T-cell (primary cell): ENCODE results near the gene ARAP1. TPM values are rescaled to one million over a fixed set of nuclear protein-coding genes. Genes with fewer than 3 reads are reported as not detected.
"Not testable (repeated sequence)": the region's sequence is repeated elsewhere in the genome, so short reads cannot be mapped to it uniquely, and the experiment has no call there.

Experiments used
- ATAC-seq, 4 experiments: fragments of 200-7000 bp in 3 of 4; fragments of 150-1000 bp in 1 of 4; cut with Tn5 transposase; replicated peaks in 1 of 4; 1 replicate in 3 of 4; 2 replicates in 1 of 4; pipeline ENCODE4 v1.10.0; 2021; ENCODE audit warnings: moderate library complexity in 3 of 4, mild to moderate bottlenecking in 2 of 4, moderate number of reproducible peaks in 1 of 4
- CTCF ChIA-PET, 2 donors: fragments of 300-600 bp; sonication (Branson Sonifier 250); formaldehyde crosslinking; loops; one replicate each; lab custom pipeline; 2022; ENCODE audit warnings: antibody characterized with exemption in 2 of 2; lab: Charles Lee
- POLR2A ChIA-PET, 2 donors: fragments of 300-600 bp; sonication (Branson Sonifier 250); formaldehyde crosslinking; loops; one replicate each; lab custom pipeline; 2022; ENCODE audit warnings: antibody characterized with exemption in 2 of 2; lab: Charles Lee
- DNase-seq, 35 experiments: peaks; one replicate each; pipeline versions ENCODE4 v3.0.0 to v3.0.0-alpha.2; 2013 to 2023
- H3K27ac ChIP-seq: one replicate; pipeline ENCODE4 v1.5.1; 2013; ENCODE audit warnings: low read length
- H3K27me3 ChIP-seq, 2 experiments: replicated peaks in 1 of 2; 1 replicate in 1 of 2; 2 replicates in 1 of 2; pipeline versions ENCODE4 v1.6.1 to v1.7.0; 2013; ENCODE audit warnings: low read length in 1 of 2, mixed read lengths in 1 of 2; ENCODE audit not compliant: control insufficient read depth in 2 of 2, insufficient read depth in 2 of 2; ENCODE audit errors: extremely low read depth in 1 of 2
- H3K36me3 ChIP-seq, 2 donors: 1 replicate in 1 of 2; 2 replicates in 1 of 2; pipeline versions ENCODE4 v1.6.1 to v1.7.0; 2013; ENCODE audit warnings: low read length in 1 of 2; ENCODE audit not compliant: control insufficient read depth in 2 of 2, insufficient read depth in 1 of 2; ENCODE audit errors: extremely low read depth in 1 of 2
- H3K4me1 ChIP-seq, 2 experiments: 1 replicate in 1 of 2; 2 replicates in 1 of 2; pipeline versions ENCODE4 v1.6.1 to v1.7.0; 2013; ENCODE audit warnings: low read length in 2 of 2, mixed read lengths in 1 of 2; ENCODE audit not compliant: insufficient read depth in 2 of 2, control insufficient read depth in 1 of 2; ENCODE audit errors: extremely low read depth in 1 of 2
- H3K4me3 ChIP-seq, 2 donors: 1 replicate in 1 of 2; 2 replicates in 1 of 2; pipeline versions ENCODE4 v1.5.1 to v1.7.0; 2013; ENCODE audit warnings: mild to moderate bottlenecking in 2 of 2, low read length in 1 of 2, moderate library complexity in 1 of 2; ENCODE audit not compliant: control insufficient read depth in 1 of 2; ENCODE audit errors: extremely low read depth in 1 of 2
- H3K9me3 ChIP-seq: 2 replicates; pipeline ENCODE4 v1.7.0; 2013
- H3K27ac Mint-ChIP-seq, 2 donors: one replicate each; pipeline ENCODE4 v1.8.0; 2020 to 2021; ENCODE audit warnings: mild to moderate bottlenecking in 2 of 2, mixed read lengths in 2 of 2
- H3K27me3 Mint-ChIP-seq, 2 donors: one replicate each; pipeline ENCODE4 v1.8.0; 2021 to 2022; ENCODE audit warnings: mixed read lengths in 2 of 2
- H3K36me3 Mint-ChIP-seq: one replicate; pipeline ENCODE4 v1.8.0; 2021; ENCODE audit warnings: mixed read lengths
- H3K4me1 Mint-ChIP-seq, 3 donors: one replicate each; pipeline ENCODE4 v1.8.0; 2020 to 2022; ENCODE audit warnings: mixed read lengths in 3 of 3, mild to moderate bottlenecking in 1 of 3
- H3K4me3 Mint-ChIP-seq, 3 donors: one replicate each; pipeline ENCODE4 v1.8.0; 2020 to 2022; ENCODE audit warnings: mild to moderate bottlenecking in 3 of 3, mixed read lengths in 3 of 3, moderate library complexity in 3 of 3
- H3K9me3 Mint-ChIP-seq, 3 donors: one replicate each; pipeline ENCODE4 v1.8.0; 2020 to 2022; ENCODE audit warnings: mixed read lengths in 3 of 3
- WGBS: methylation state at CpG from one replicate; pipeline ENCODE4 v1.1.5; 2013; ENCODE audit warnings: missing lambda C conversion rate; ENCODE audit not compliant: insufficient coverage; 5-methylcytosine and 5-hydroxymethylcytosine counted together
- total RNA-seq, 35 experiments: library from RNA in 6 of 35; stranded (reverse) in 6 of 35; fragments of 120-200 nt in 1 of 35; gene quantifications; one replicate each; pipeline versions ENCODE4 v1.2.1 to v1.2.4 and lab custom pipeline; 2013 to 2026

Gene ARAP1
- total RNA-seq, 5 donors from 2014 or later (not counting 1 experiment from before 2014, with no cell fraction given), result 117 to 162 (median 148) TPM

GRCh38 chr11:72792437-72793021, 40.3 kb upstream of the ARAP1 start:
- ChIA-PET CTCF (interaction anchor here (0.6 to 3.7 kb wide), 6 partner anchors 17 to 147 kb away, joined by 3 to 38 read pairs (median 4); no protein-coding TSS in a partner anchor), POLR2A (interaction anchor here in 1 of 2 donors (0.5 to 0.7 kb wide), 2 partner anchors 42 to 70 kb away, joined by 3 to 4 read pairs; no protein-coding TSS in a partner anchor)
- Histone ChIP-seq H3K27me3 (no peaks in the 10 kb centered on the region), H3K36me3 (no peaks in the 10 kb centered on the region), H3K4me1 (peaks cover 6 to 26% of the 10 kb centered on the region in 2 experiments), H3K27ac (peak overlapping the region; percentile 99), H3K4me3 (no peak overlapping the region), H3K9me3 (no peaks in the 10 kb centered on the region)
- no peaks in the 10 kb centered on the region for H3K9me3 Mint-ChIP-seq
- H3K36me3 Mint-ChIP-seq, result no peaks in the 10 kb centered on the region
- WGBS, result 100% methylated on average over 3 of the region's 3 CpGs
- no peak for DNase-seq
- no peaks in the 10 kb centered on the region for H3K27me3 Mint-ChIP-seq
- H3K27ac Mint-ChIP-seq, result peak overlapping the region; percentile 99 to 100
- no peak for ATAC-seq
- H3K4me3 Mint-ChIP-seq, result peak overlapping the region in 1 of 3 donors; percentile 91
- H3K4me1 Mint-ChIP-seq, result peaks cover 25 to 33% (median 30%) of the 10 kb centered on the region in 3 donors

- H3K36me3 Mint-ChIP-seq, CTCF ChIA-PET, DNase-seq, H3K27ac Mint-ChIP-seq, H3K9me3 ChIP-seq, H3K4me3 ChIP-seq, H3K36me3 ChIP-seq, ATAC-seq, H3K4me3 Mint-ChIP-seq, H3K27ac ChIP-seq, H3K9me3 Mint-ChIP-seq, H3K27me3 Mint-ChIP-seq, H3K27me3 ChIP-seq: not testable (repeated sequence)
- 96% methylated on average over 3 of the region's 7 CpGs for WGBS
- H3K4me1 ChIP-seq, result peaks cover 6 to 28% of the 10 kb centered on the region in 2 experiments
- peaks cover 25 to 33% (median 30%) of the 10 kb centered on the region in 3 donors for H3K4me1 Mint-ChIP-seq
- POLR2A ChIA-PET, result interaction anchor here in 1 of 2 donors (0.6 kb wide), 1 partner anchor 66 kb away, joined by 16 read pairs; no protein-coding TSS in a partner anchor
Observed at GRCh38 chr11:72791228-72791627, 39.0 kb upstream of the ARAP1 start.

DNA sequence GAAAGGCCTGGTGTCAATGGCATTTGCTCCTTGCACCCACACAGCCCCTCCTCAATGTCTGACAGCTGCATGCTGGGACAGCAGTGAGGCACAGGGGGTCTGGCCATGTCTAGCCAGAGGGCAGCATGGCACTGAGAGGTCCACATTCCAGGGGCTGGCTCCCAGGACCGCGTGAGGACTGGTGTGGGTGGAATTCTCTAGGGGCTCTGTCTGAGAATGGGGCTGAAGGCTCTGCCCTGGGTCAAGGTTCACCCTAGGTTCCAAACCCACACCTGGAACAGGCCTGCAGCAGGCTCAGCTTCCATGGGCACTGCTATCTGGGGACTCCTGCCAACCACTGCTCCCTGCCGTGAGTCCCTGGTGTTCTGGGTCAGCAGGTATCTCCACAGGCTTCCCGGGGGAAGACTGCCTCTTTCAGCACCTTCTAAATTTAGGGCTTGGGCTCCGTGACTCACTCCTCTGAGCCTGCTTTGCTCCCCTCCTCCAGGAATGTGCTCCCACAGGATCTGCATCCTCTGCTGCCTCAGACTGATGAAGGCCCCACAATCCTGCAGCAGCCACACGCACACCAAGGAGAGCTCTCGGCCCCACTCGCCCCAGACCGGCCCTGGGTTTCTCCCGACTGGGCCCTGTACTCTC, 37.4 kb upstream of the ARAP1 start:
- Histone ChIP-seq H3K36me3 (no peaks in the 10 kb centered on the region), H3K4me1 (peaks cover 6 to 28% of the 10 kb centered on the region in 2 experiments), H3K4me3 (no peak overlapping the region), H3K27me3 (no peaks in the 10 kb centered on the region), H3K27ac (no peak overlapping the region), H3K9me3 (no peaks in the 10 kb centered on the region)
- Mint-ChIP-seq H3K4me3 (no peak overlapping the region), H3K9me3 (no peaks in the 10 kb centered on the region), H3K27me3 (no peaks in the 10 kb centered on the region), H3K27ac (no peak overlapping the region), H3K36me3 (no peaks in the 10 kb centered on the region), H3K4me1 (peaks cover 23 to 33% (median 26%) of the 10 kb centered on the region in 3 donors)
- WGBS, result 79% methylated on average over 3 of the region's 10 CpGs
- CTCF ChIA-PET, result interaction anchor here in 1 of 2 donors (0.6 kb wide), 1 partner anchor 228 kb away, joined by 3 read pairs; no protein-coding TSS in a partner anchor
- DNase-seq (no peak), ATAC-seq (no peak)
- POLR2A ChIA-PET, result no interaction called here

- CTCF ChIA-PET, result no interaction called here
- H3K27ac ChIP-seq, result no peak overlapping the region
- H3K27me3 ChIP-seq, result no peaks in the 10 kb centered on the region
- Mint-ChIP-seq H3K4me3 (no peak overlapping the region), H3K36me3 (no peaks in the 10 kb centered on the region), H3K4me1 (peaks cover 12 to 19% (median 15%) of the 10 kb centered on the region in 3 donors), H3K27me3 (no peaks in the 10 kb centered on the region), H3K9me3 (no peaks in the 10 kb centered on the region), H3K27ac (no peak overlapping the region)
- POLR2A ChIA-PET, result no interaction called here
- H3K36me3 ChIP-seq, result no peaks in the 10 kb centered on the region
- peaks cover 4 to 17% of the 10 kb centered on the region in 2 experiments for H3K4me1 ChIP-seq
- WGBS, result 65% methylated on average over 5 of the region's 7 CpGs
- no peak for ATAC-seq
- H3K9me3 ChIP-seq, result no peaks in the 10 kb centered on the region
- no peak for DNase-seq
- H3K4me3 ChIP-seq, result no peak overlapping the region
Observed at GRCh38 chr11:72788241-72788640, 36.0 kb upstream of the ARAP1 start.

DNA sequence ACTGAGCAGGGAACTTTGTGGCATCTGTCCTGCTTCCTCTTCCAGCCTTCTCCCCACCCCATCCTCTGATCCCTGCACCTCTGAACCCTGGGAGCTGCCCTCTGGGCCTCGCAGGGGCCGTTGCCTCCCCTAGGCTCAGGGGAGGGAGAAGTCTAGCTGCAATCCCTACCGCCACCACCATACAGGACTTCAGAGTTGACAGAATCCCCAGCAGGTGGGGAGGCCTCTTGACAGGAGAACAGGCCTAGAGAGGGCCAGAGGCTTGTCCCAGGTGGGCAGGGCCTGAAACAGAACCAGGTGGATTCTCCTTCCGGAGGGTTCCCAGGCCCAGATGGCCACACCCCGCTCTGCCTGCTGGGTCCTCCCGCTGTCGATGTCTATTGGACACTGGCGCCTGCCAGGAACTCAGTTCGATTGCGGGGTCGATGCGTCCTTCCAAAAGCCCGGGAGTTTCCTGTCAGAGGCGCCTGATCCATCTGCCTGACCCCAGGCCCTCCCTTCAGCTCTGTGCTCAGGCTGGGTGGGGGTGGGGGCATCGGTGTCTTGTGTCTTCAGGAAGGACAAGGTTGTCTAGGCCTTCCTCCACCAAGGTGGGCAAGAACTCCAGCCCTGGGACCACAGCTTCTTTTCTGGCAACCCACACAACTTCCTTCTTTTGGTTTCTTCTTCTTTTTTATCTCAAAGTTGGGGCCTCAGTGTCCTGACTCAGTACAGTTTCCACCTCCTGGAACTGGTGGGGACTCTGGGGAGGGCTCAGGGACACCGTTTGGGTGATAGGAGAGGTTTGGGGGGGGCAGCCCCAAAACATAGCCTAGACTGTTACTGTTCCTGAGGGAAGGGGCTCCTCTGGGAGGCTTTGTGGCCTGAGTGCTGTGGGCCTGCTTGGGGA, 35.3 kb upstream of the ARAP1 start:
- Mint-ChIP-seq H3K27ac (peak overlapping the region in 1 of 2 donors; percentile 61), H3K4me3 (no peak overlapping the region), H3K9me3 (no peaks in the 10 kb centered on the region), H3K27me3 (no peaks in the 10 kb centered on the region), H3K36me3 (no peaks in the 10 kb centered on the region), H3K4me1 (peaks cover 10 to 18% (median 14%) of the 10 kb centered on the region in 3 donors)
- no peaks in the 10 kb centered on the region for H3K9me3 ChIP-seq
- WGBS, result 73% methylated on average over 6 of the region's 16 CpGs
- H3K27ac ChIP-seq, result no peak overlapping the region
- no peaks in the 10 kb centered on the region for H3K27me3 ChIP-seq
- DNase-seq (peak in 1 of 35 experiments; percentile 17), ATAC-seq (peak in 1 of 4 experiments; percentile 60)
- POLR2A ChIA-PET, result interaction anchor here in 1 of 2 donors (0.9 kb wide), 1 partner anchor 60 kb away, joined by 3 read pairs; no protein-coding TSS in a partner anchor
- no peaks in the 10 kb centered on the region for H3K36me3 ChIP-seq
- CTCF ChIA-PET, result interaction anchor here in 1 of 2 donors (0.8 to 1.3 kb wide), 2 partner anchors 197 to 567 kb away, joined by 3 read pairs; no protein-coding TSS in a partner anchor
- peaks cover 0 to 13% of the 10 kb centered on the region in 2 experiments for H3K4me1 ChIP-seq
- no peak overlapping the region for H3K4me3 ChIP-seq
